A673 (cell line): Measurements from ENCODE around the gene BLOC1S4.

Experiments used
- EZH2 ChIP-seq: fragments of 200-600 bp; sonication (generic); IDR thresholded peaks from 2 replicates; pipeline ENCODE4 v1.6.1; 2017; ENCODE audit warnings: borderline replicate concordance, low read depth, mild to moderate bottlenecking, mixed read lengths, antibody characterized with exemption, low read length; ENCODE audit not compliant: poor library complexity, severe bottlenecking
- TF ChIP-seq, protein P1 (sequence below): fragments of 300-800, 200-600 bp; sonication (generic); conservative IDR thresholded peaks from 2 replicates; pipeline ENCODE4 v1.5.1; 2017; ENCODE audit warnings: low read depth, mild to moderate bottlenecking, antibody characterized with exemption, low read length, moderate library complexity, mixed read lengths

GRCh38 chr4:6702761-6703160 lies 13.2 kb upstream of the BLOC1S4 start:
- TF ChIP-seq, protein P1, sequence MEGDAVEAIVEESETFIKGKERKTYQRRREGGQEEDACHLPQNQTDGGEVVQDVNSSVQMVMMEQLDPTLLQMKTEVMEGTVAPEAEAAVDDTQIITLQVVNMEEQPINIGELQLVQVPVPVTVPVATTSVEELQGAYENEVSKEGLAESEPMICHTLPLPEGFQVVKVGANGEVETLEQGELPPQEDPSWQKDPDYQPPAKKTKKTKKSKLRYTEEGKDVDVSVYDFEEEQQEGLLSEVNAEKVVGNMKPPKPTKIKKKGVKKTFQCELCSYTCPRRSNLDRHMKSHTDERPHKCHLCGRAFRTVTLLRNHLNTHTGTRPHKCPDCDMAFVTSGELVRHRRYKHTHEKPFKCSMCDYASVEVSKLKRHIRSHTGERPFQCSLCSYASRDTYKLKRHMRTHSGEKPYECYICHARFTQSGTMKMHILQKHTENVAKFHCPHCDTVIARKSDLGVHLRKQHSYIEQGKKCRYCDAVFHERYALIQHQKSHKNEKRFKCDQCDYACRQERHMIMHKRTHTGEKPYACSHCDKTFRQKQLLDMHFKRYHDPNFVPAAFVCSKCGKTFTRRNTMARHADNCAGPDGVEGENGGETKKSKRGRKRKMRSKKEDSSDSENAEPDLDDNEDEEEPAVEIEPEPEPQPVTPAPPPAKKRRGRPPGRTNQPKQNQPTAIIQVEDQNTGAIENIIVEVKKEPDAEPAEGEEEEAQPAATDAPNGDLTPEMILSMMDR = no peak
- TF ChIP-seq EZH2 = no peak
